Measurements from ENCODE around the gene COLQ. TPM values are rescaled to one million over a fixed set of nuclear protein-coding genes. Genes with fewer than 3 reads are reported as not detected.

The COLQ gene
- total RNA-seq, 1 donor from 2014 or later = 1.1 TPM

DNA sequence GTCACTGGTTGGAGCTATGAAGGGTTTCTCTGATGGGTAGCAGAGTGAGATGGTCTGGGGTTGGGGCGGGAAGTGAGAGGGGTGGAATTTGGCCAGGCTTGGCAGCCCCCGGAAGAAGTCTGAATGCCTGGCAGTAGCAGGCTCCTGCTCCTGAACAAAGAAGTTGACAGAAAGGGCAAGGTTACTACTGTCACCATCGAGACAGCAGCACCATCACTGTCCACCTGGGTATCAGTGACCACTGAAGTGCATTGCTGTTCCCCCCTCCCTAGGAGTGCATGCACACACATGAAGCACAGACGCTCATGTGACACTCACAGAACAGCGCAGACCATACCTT is 42.9 kb downstream of the COLQ start:
- H3K4me3 ChIP-seq = no peak overlapping the region
- H3K27ac ChIP-seq = no peak overlapping the region
- intact Hi-C loops (cut with DNase I) = no loop called here
- no peak for DNase-seq
- no peaks in the 10 kb centered on the region for H3K36me3 ChIP-seq
- ATAC-seq = no peak
- TF ChIP-seq, protein P1, sequence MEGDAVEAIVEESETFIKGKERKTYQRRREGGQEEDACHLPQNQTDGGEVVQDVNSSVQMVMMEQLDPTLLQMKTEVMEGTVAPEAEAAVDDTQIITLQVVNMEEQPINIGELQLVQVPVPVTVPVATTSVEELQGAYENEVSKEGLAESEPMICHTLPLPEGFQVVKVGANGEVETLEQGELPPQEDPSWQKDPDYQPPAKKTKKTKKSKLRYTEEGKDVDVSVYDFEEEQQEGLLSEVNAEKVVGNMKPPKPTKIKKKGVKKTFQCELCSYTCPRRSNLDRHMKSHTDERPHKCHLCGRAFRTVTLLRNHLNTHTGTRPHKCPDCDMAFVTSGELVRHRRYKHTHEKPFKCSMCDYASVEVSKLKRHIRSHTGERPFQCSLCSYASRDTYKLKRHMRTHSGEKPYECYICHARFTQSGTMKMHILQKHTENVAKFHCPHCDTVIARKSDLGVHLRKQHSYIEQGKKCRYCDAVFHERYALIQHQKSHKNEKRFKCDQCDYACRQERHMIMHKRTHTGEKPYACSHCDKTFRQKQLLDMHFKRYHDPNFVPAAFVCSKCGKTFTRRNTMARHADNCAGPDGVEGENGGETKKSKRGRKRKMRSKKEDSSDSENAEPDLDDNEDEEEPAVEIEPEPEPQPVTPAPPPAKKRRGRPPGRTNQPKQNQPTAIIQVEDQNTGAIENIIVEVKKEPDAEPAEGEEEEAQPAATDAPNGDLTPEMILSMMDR (IDR thresholded peaks at IDR 0.05) = no peak
- H3K9me3 ChIP-seq = no peaks in the 10 kb centered on the region
- H3K4me1 ChIP-seq = no peaks in the 10 kb centered on the region
- no peaks in the 10 kb centered on the region for H3K27me3 ChIP-seq

DNA sequence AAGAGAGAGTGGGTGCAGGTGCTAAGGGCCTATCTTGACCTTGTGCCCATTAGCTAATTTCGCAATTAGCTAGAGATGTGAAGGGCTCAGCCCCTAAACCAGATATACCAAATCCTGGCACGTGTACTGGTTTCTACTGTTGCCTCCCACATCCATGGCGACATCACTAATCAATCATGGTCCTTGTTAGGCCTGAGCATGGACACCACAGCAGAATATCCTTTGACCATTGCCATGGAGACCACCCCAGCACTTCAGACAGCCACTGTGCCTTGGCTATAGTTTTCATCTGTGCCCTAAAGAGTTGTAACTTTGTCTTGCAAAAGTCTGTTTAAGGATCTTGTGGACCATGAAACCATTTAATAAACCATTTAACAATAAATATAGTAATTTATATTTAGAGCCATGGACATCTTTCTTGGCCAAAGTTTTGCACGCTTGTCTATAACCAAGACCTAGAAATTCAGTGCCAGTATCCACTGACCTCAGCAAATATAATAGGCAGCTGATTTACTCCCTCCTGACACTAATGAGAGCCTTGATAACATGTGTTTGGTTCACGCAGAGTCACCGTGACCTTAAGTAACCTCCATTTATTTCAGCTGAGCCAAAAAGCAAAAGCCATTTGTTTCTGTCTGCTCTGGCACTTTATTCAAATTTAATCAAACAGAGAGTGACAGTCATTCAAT is 43.4 kb downstream of the COLQ start:
- Histone ChIP-seq H3K4me3 (no peak overlapping the region), H3K27ac (no peak overlapping the region), H3K27me3 (no peaks in the 10 kb centered on the region), H3K36me3 (no peaks in the 10 kb centered on the region), H3K4me1 (no peaks in the 10 kb centered on the region), H3K9me3 (no peaks in the 10 kb centered on the region)
- intact Hi-C loops (cut with DNase I) = no loop called here
- TF ChIP-seq, protein P1 (IDR thresholded peaks at IDR 0.05) = no peak
- ATAC-seq = no peak
- DNase-seq = no peak

DNA sequence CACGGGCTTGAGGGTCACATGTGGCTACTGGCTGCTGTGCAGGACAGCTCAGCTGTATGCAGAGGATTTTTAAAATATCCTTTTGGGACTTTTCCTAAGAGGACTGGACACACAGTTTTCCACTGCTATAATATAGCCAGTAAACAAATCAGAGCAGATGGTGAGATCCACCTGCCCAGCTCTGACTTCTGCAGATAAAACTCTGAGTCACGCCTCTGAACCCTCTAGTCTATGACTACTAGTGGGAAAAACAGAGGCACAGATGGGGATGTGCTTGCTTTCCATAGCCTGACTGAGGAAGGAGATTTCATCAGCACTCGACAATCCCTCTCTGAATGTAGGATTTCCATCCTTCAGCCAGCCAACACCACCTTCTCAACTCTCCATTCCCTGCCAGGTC is 45.1 kb downstream of the COLQ start:
- no peaks in the 10 kb centered on the region for H3K9me3 ChIP-seq
- no peak for ATAC-seq
- no peak overlapping the region for H3K27ac ChIP-seq
- intact Hi-C loops (cut with DNase I) = no loop called here
- DNase-seq = no peak
- H3K4me3 ChIP-seq = no peak overlapping the region
- no peaks in the 10 kb centered on the region for H3K27me3 ChIP-seq
- TF ChIP-seq, protein P1 (IDR thresholded peaks at IDR 0.05) = no peak
- H3K36me3 ChIP-seq = no peaks in the 10 kb centered on the region
- no peaks in the 10 kb centered on the region for H3K4me1 ChIP-seq

DNA sequence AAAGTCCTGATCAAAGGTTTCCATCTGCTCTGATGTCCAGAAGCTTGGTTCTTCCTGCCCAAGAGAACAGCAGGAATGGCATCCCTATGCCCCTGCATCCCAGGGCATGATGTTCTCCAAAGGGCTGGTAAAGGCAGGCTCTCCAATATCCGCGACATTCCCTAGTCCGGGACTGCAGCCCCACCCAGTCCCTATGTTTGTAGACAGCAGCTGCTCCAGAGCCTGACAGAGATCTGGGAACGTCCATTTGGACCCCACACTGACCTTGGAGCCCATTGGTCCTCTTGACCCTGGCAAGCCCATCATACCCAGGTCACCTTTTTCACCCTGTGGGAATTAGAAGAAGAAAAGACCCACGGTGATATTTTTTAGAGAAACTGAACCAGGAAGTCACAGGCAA is 46.3 kb downstream of the COLQ start:
- H3K4me1 ChIP-seq = no peaks in the 10 kb centered on the region
- DNase-seq = no peak
- intact Hi-C loops (cut with DNase I) = no loop called here

DNA sequence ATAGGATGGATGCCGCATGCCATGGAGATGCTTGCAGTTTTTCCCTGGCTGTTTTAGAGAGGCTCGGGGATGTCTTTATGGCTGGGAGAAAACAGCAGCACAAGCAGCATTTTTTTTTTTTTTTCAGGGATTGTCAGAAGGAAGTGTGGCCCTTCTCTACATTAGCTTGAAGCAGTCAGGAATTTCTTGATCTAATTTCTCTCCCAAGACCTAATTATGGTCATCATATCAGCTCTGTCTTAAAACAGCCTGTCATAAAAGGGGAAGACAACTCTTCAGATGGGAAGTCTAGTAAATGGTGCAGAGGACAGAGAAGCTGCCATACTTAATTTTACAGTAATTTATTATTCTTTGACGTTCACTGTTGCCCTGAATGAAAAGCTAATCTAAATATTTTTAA is 49.6 kb downstream of the COLQ start:
- DNase-seq (no peak), ATAC-seq (no peak)
- no peak overlapping the region for H3K4me3 ChIP-seq
- intact Hi-C loops (cut with DNase I) = no loop called here
- no peaks in the 10 kb centered on the region for H3K9me3 ChIP-seq
- TF ChIP-seq, protein P1 (IDR thresholded peaks at IDR 0.05) = no peak
- H3K27ac ChIP-seq = no peak overlapping the region
- no peaks in the 10 kb centered on the region for H3K27me3 ChIP-seq
- no peaks in the 10 kb centered on the region for H3K36me3 ChIP-seq
- H3K4me1 ChIP-seq = no peaks in the 10 kb centered on the region

More for the DNA sequence above, 46.3 kb downstream of the COLQ start:
- no peak for ATAC-seq
- Histone ChIP-seq H3K9me3 (no peaks in the 10 kb centered on the region), H3K27me3 (no peaks in the 10 kb centered on the region), H3K36me3 (no peaks in the 10 kb centered on the region), H3K27ac (no peak overlapping the region), H3K4me3 (no peak overlapping the region)
- TF ChIP-seq, protein P1 (IDR thresholded peaks at IDR 0.05) = no peak

DNA sequence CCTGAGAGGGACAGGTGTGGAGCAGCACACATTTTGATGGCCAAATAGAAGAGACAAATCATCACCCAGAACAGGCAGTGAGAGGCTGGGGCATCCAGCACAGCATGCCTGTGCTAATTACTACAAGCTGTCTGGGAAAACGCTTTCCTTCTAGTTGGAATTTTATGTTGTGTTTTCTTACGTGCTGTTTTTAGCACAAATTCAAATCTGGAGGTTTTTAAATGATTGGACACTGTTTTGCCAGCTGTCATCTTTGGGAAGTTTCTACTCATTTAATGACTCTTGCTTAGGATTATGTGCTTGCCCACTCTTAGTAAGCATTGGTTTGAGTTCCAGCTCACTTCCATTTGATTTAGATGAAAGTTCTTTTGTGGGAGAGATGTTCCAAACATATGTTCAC is 50.7 kb downstream of the COLQ start:
- DNase-seq (no peak), ATAC-seq (no peak)
- TF ChIP-seq, protein P1 (IDR thresholded peaks at IDR 0.05) = no peak
- H3K36me3 ChIP-seq = no peaks in the 10 kb centered on the region
- no peaks in the 10 kb centered on the region for H3K9me3 ChIP-seq
- no peak overlapping the region for H3K4me3 ChIP-seq
- H3K4me1 ChIP-seq = no peaks in the 10 kb centered on the region
- H3K27me3 ChIP-seq = no peaks in the 10 kb centered on the region
- H3K27ac ChIP-seq = no peak overlapping the region
- intact Hi-C loops (cut with DNase I) = no loop called here

All from upper lobe of right lung (tissue), 1 donor.